ENCODE results near the gene PRADC1.

- TF ChIP-seq POLR2A (IDR thresholded peaks at IDR 0.05; ENCODE audit: low read length) (no peak), GATA1 (IDR thresholded peaks at IDR 0.05; ENCODE audit: low read depth, low read length) (no peak)
These were observed 26.8 kb upstream of the PRADC1 start for GRCh38 chr2:73259704-73260337.

Data from erythroblast (primary cell).